Transverse colon (tissue), 4 donors: ENCODE results near the gene SLC25A42. TPM values are rescaled to one million over a fixed set of nuclear protein-coding genes. Genes with fewer than 3 reads are reported as not detected.

Experiments
- DNase-seq: peaks from one replicate; pipeline ENCODE4 v3.0.0-alpha.2; 2019
- H3K27ac ChIP-seq, 4 donors: fragments of 200-600 bp; sonication (generic); 2 replicates each; pipeline ENCODE4 v1.5.1; 2016 to 2018; ENCODE audit warnings: inconsistent platforms in 4 of 4
- H3K27me3 ChIP-seq: fragments of 200-600 bp; sonication (generic); 2 replicates; pipeline ENCODE4 v1.5.1; 2017; ENCODE audit warnings: inconsistent platforms
- H3K36me3 ChIP-seq, 4 donors: fragments of 200-600 bp; sonication (generic); 2 replicates each; pipeline ENCODE4 v1.5.1; 2017 to 2019; ENCODE audit warnings: inconsistent platforms in 4 of 4
- H3K4me1 ChIP-seq, 4 donors: fragments of 200-600 bp; sonication (generic); 2 replicates each; pipeline ENCODE4 v1.5.1; 2017 to 2020; ENCODE audit warnings: inconsistent platforms in 4 of 4
- H3K4me3 ChIP-seq, 4 donors: fragments of 200-600 bp; sonication (generic); 1 replicate in 1 of 4; 2 replicates in 3 of 4; pipeline versions ENCODE4 v1.5.1 to v1.6.1; 2017 to 2019; ENCODE audit warnings: inconsistent platforms in 4 of 4
- H3K9me3 ChIP-seq, 2 donors: fragments of 200-600 bp; sonication (generic); 2 replicates each; pipeline ENCODE4 v1.5.1; 2017 to 2019; ENCODE audit warnings: inconsistent platforms in 2 of 2
- CTCF ChIP-seq, 5 experiments: fragments of 200-600 bp in 3 of 5; fragments of 450-650 bp in 2 of 5; sonication (generic) in 3 of 5; IDR thresholded peaks; 1 replicate in 2 of 5; 2 replicates in 3 of 5; pipeline ENCODE4 v1.5.1; 2016 to 2017; ENCODE audit warnings: antibody characterized with exemption in 5 of 5, inconsistent platforms in 3 of 5, mild to moderate bottlenecking in 2 of 5, moderate library complexity in 1 of 5
- EP300 ChIP-seq: sonication (generic); formaldehyde crosslinking; IDR thresholded peaks from one replicate; pipeline ENCODE4 v1.6.1; 2017; ENCODE audit warnings: antibody characterized with exemption, low read depth
- POLR2A ChIP-seq: fragments of 450-650 bp; IDR thresholded peaks from one replicate; pipeline ENCODE4 v1.6.1; 2016; ENCODE audit warnings: antibody characterized with exemption, mild to moderate bottlenecking, moderate library complexity
- POLR2AphosphoS5 ChIP-seq, 3 donors: sonication (generic); formaldehyde crosslinking; IDR thresholded peaks; one replicate each; pipeline ENCODE4 v1.6.1; 2016; ENCODE audit warnings: antibody characterized with exemption in 3 of 3
- WGBS, 2 donors: methylation state at CpG; one replicate each; pipeline ENCODE4 v1.1.5; 2018; ENCODE audit warnings: low coverage in 1 of 2; 5-methylcytosine and 5-hydroxymethylcytosine counted together
- in situ Hi-C, 4 donors: fragments of 200-750 bp; cut with MboI; loops; one replicate each; pipeline versions ENCODE4 v1.15.0 to v1.15.1; 2017; ENCODE audit warnings: low sequenced_read_pairs in 3 of 4, low pct_ligation_motif_present in 1 of 4, low pct_unique_long_range_greater_than_20kb in 1 of 4
- intact Hi-C: fragments of 100-400 bp; cut with DNase I; formaldehyde crosslinking; loops from one replicate; pipeline ENCODE4 v1.15.1; 2023; ENCODE audit warnings: low total_unique reads
- total RNA-seq, 4 donors: library from RNA; depleted of rRNA; stranded (reverse); fragments of >200 nt; gene quantifications; one replicate each; pipeline ENCODE4 v1.1.0, GENCODE V29; 2016

The SLC25A42 gene
- total RNA-seq, 4 donors from 2014 or later, result 6.8 to 141 (median 24.5) TPM

GRCh38 chr19:19034204-19034624 lies 29.6 kb upstream of the SLC25A42 start:
- no peak for TF ChIP-seq EP300
- TF ChIP-seq POLR2AphosphoS5 (IDR thresholded peaks at IDR 0.05), result no peak
- TF ChIP-seq POLR2A, result no peak
- no peak for TF ChIP-seq CTCF (IDR thresholded peaks at IDR 0.05)
- H3K9me3 ChIP-seq, result no peaks in the 10 kb centered on the region
- intact Hi-C loops (no loop called here), in situ Hi-C loops (no loop called here)
- H3K36me3 ChIP-seq, result peaks cover 0 to 4% (median 2%) of the 10 kb centered on the region in 4 donors
- H3K27ac ChIP-seq, result peak overlapping the region; percentile 95 to 98 (median 96)
- WGBS, 2 donors, result 7 to 13% methylated on average over 4 to 10 of the region's 10 CpGs
- peaks cover 5 to 30% (median 19%) of the 10 kb centered on the region in 4 donors for H3K4me1 ChIP-seq
- peak overlapping the region; percentile 65 to 94 (median 82) for H3K4me3 ChIP-seq
- H3K27me3 ChIP-seq, result no peaks in the 10 kb centered on the region
- peak; percentile 78 for DNase-seq

GRCh38 chr19:19039901-19040300 lies 23.9 kb upstream of the SLC25A42 start:
- H3K36me3 ChIP-seq, result no peaks in the 10 kb centered on the region
- in situ Hi-C loops (no loop called here), intact Hi-C loops (no loop called here)
- WGBS, 2 donors, result 50 to 72% methylated on average over 4 of the region's 4 CpGs
- TF ChIP-seq POLR2AphosphoS5 (IDR thresholded peaks at IDR 0.05) (no peak), POLR2A (no peak), CTCF (IDR thresholded peaks at IDR 0.05) (no peak), EP300 (no peak)
- H3K4me1 ChIP-seq, result peaks cover 0 to 12% (median 5%) of the 10 kb centered on the region in 4 donors
- no peak overlapping the region for H3K4me3 ChIP-seq
- no peaks in the 10 kb centered on the region for H3K27me3 ChIP-seq
- DNase-seq, result no peak
- H3K9me3 ChIP-seq, result no peaks in the 10 kb centered on the region
- peak overlapping the region in 1 of 4 donors; percentile 25 for H3K27ac ChIP-seq

GRCh38 chr19:19040417-19040816 lies 23.4 kb upstream of the SLC25A42 start:
- peak; percentile 35 for DNase-seq
- H3K9me3 ChIP-seq, result no peaks in the 10 kb centered on the region
- TF ChIP-seq POLR2AphosphoS5 (IDR thresholded peaks at IDR 0.05) (no peak), POLR2A (no peak)
- H3K4me3 ChIP-seq, result no peak overlapping the region
- 47 to 59% methylated on average over 7 of the region's 7 CpGs for WGBS, 2 donors
- H3K27me3 ChIP-seq, result no peaks in the 10 kb centered on the region
- peak overlapping the region in 1 of 4 donors; percentile 25 for H3K27ac ChIP-seq
- in situ Hi-C loops (no loop called here), intact Hi-C loops (no loop called here)
- no peaks in the 10 kb centered on the region for H3K36me3 ChIP-seq
- peaks cover 0 to 10% (median 5%) of the 10 kb centered on the region in 4 donors for H3K4me1 ChIP-seq

- intact Hi-C loops, result no loop called here
- DNase-seq, result no peak
Observed at GRCh38 chr19:19042732-19043280, 21.0 kb upstream of the SLC25A42 start.

More at GRCh38 chr19:19042732-19043280, 21.0 kb upstream of the SLC25A42 start:
- no peak for TF ChIP-seq CTCF (IDR thresholded peaks at IDR 0.05)
- TF ChIP-seq POLR2A, result no peak
- no peak for TF ChIP-seq EP300
- no peak for TF ChIP-seq POLR2AphosphoS5 (IDR thresholded peaks at IDR 0.05)
- H3K36me3 ChIP-seq, result peaks cover 0 to 3% (median 0%) of the 10 kb centered on the region in 4 donors
- peaks cover 0 to 10% (median 5%) of the 10 kb centered on the region in 4 donors for H3K4me1 ChIP-seq
- no peaks in the 10 kb centered on the region for H3K9me3 ChIP-seq
- in situ Hi-C loops, result no loop called here
- WGBS, 2 donors, result 94% methylated on average over 13 of the region's 13 CpGs; no CpG with 5 or more reads in 1 of the 2 donors
- H3K4me3 ChIP-seq, result no peak overlapping the region
- no peak overlapping the region for H3K27ac ChIP-seq
- H3K27me3 ChIP-seq, result no peaks in the 10 kb centered on the region
